Upper lobe of right lung (tissue), 1 donor: ENCODE results near the gene PLEKHA7. TPM values are rescaled to one million over a fixed set of nuclear protein-coding genes. Genes with fewer than 3 reads are reported as not detected.
"Not testable (repeated sequence)": the region's sequence is repeated elsewhere in the genome, so short reads cannot be mapped to it uniquely, and the experiment has no call there.

Source experiments
- ATAC-seq: fragments of 200-7000 bp; cut with Tn5 transposase; one replicate; pipeline ENCODE4 v1.9.1; 2020; ENCODE audit warnings: mild to moderate bottlenecking, moderate library complexity
- DNase-seq: peaks from one replicate; pipeline ENCODE4 v3.0.0-alpha.2; 2020
- H3K27ac ChIP-seq: fragments of 200-600 bp; one replicate; pipeline ENCODE4 v1.8.0; 2022
- H3K27me3 ChIP-seq: fragments of 200-600 bp; one replicate; pipeline ENCODE4 v1.8.0; 2022; ENCODE audit warnings: mild to moderate bottlenecking
- H3K36me3 ChIP-seq: fragments of 200-600 bp; one replicate; pipeline ENCODE4 v1.8.0; 2022
- H3K4me1 ChIP-seq: fragments of 200-600 bp; one replicate; pipeline ENCODE4 v1.8.0; 2022
- H3K4me3 ChIP-seq: fragments of 200-600 bp; one replicate; pipeline ENCODE4 v1.8.0; 2022; ENCODE audit warnings: mild to moderate bottlenecking
- H3K9me3 ChIP-seq: fragments of 200-600 bp; one replicate; pipeline ENCODE4 v1.8.0; 2022
- CTCF ChIP-seq: fragments of 200-600 bp; IDR thresholded peaks from one replicate; pipeline ENCODE4 v1.8.0; 2022; ENCODE audit warnings: antibody characterized with exemption
- intact Hi-C: fragments of 100-400 bp; cut with DNase I; formaldehyde crosslinking; loops from one replicate; pipeline ENCODE4 v1.11.0; 2022
- total RNA-seq: library from RNA; stranded (reverse); fragmentation: NEBNext Ultra II Directional; extraction: Animal tissue kit (Norgen Biotek cat#: 25700); gene quantifications from one replicate; pipeline ENCODE4 v1.2.1, GENCODE V29; 2021
- donor health status: DM: no; HTN: yes; CAD: no; lungs with severe emphysema.

The PLEKHA7 gene
- total RNA-seq, 1 donor from 2014 or later, result 43.6 TPM

- intact Hi-C loops, result no loop called here
- Histone ChIP-seq H3K27ac (no peak overlapping the region), H3K36me3 (no peaks in the 10 kb centered on the region), H3K4me1 (no peaks in the 10 kb centered on the region), H3K9me3 (no peaks in the 10 kb centered on the region), H3K27me3 (no peaks in the 10 kb centered on the region), H3K4me3 (no peak overlapping the region)
- ATAC-seq (no peak), DNase-seq (no peak)
- no peak for TF ChIP-seq CTCF
Measured at GRCh38 chr11:16917941-16918340, 96.3 kb downstream of the PLEKHA7 start.

GRCh38 chr11:16912692-16913111 lies 101.5 kb downstream of the PLEKHA7 start:
- intact Hi-C loops, result no loop called here
- no peaks in the 10 kb centered on the region for H3K4me1 ChIP-seq
- ATAC-seq (no peak), DNase-seq (no peak)
- no peaks in the 10 kb centered on the region for H3K36me3 ChIP-seq
- no peak for TF ChIP-seq CTCF
- no peak overlapping the region for H3K4me3 ChIP-seq
- no peaks in the 10 kb centered on the region for H3K9me3 ChIP-seq
- H3K27me3 ChIP-seq, result no peaks in the 10 kb centered on the region
- H3K27ac ChIP-seq, result no peak overlapping the region

- no peak for TF ChIP-seq CTCF
- H3K27ac ChIP-seq, result no peak overlapping the region
- H3K36me3 ChIP-seq, result no peaks in the 10 kb centered on the region
- H3K27me3 ChIP-seq, result no peaks in the 10 kb centered on the region
- no peaks in the 10 kb centered on the region for H3K9me3 ChIP-seq
- DNase-seq (no peak), ATAC-seq (no peak)
- no peak overlapping the region for H3K4me3 ChIP-seq
- intact Hi-C loops, result no loop called here
- H3K4me1 ChIP-seq, result no peaks in the 10 kb centered on the region
Measured at GRCh38 chr11:16911658-16912057, 102.6 kb downstream of the PLEKHA7 start.

- DNase-seq, result no peak
- Histone ChIP-seq H3K9me3 (no peaks in the 10 kb centered on the region), H3K36me3 (no peaks in the 10 kb centered on the region), H3K27ac (no peak overlapping the region), H3K4me3 (no peak overlapping the region), H3K4me1 (no peaks in the 10 kb centered on the region), H3K27me3 (no peaks in the 10 kb centered on the region)
- ATAC-seq, result no peak
- no peak for TF ChIP-seq CTCF
- intact Hi-C loops, result no loop called here
Measured at GRCh38 chr11:16911186-16911585, 103.0 kb downstream of the PLEKHA7 start.

GRCh38 chr11:16909359-16910035 lies 104.7 kb downstream of the PLEKHA7 start:
- Histone ChIP-seq H3K36me3 (no peaks in the 10 kb centered on the region), H3K27ac (no peak overlapping the region), H3K27me3 (no peaks in the 10 kb centered on the region), H3K9me3 (no peaks in the 10 kb centered on the region), H3K4me1 (no peaks in the 10 kb centered on the region), H3K4me3 (no peak overlapping the region)
- TF ChIP-seq CTCF, result no peak
- DNase-seq, result no peak
- peak; percentile 47 for ATAC-seq
- intact Hi-C loops, result no loop called here

- H3K4me1 ChIP-seq, result no peaks in the 10 kb centered on the region
- no peaks in the 10 kb centered on the region for H3K9me3 ChIP-seq
- no peak overlapping the region for H3K27ac ChIP-seq
- H3K27me3 ChIP-seq, result no peaks in the 10 kb centered on the region
- ATAC-seq (no peak), DNase-seq (no peak)
- H3K36me3 ChIP-seq, result no peaks in the 10 kb centered on the region
- no peak overlapping the region for H3K4me3 ChIP-seq
- TF ChIP-seq CTCF, result no peak
- intact Hi-C loops, result no loop called here
Measured at GRCh38 chr11:16905375-16905774, 108.8 kb downstream of the PLEKHA7 start.

GRCh38 chr11:16904761-16905160 lies 109.5 kb downstream of the PLEKHA7 start:
- H3K27ac ChIP-seq, H3K9me3 ChIP-seq, H3K4me1 ChIP-seq, H3K27me3 ChIP-seq, ATAC-seq, intact Hi-C loops, DNase-seq, H3K4me3 ChIP-seq, H3K36me3 ChIP-seq: not testable (repeated sequence)
